ENCODE data around the gene A4GALT. TPM values are rescaled to one million over a fixed set of nuclear protein-coding genes. Genes with fewer than 3 reads are reported as not detected.
"Not testable (repeated sequence)": the region's sequence is repeated elsewhere in the genome, so short reads cannot be mapped to it uniquely, and the experiment has no call there.

A4GALT gene
- polyA plus RNA-seq, 5 donors: 1.8 to 4.8 (median 2.7) TPM

DNA sequence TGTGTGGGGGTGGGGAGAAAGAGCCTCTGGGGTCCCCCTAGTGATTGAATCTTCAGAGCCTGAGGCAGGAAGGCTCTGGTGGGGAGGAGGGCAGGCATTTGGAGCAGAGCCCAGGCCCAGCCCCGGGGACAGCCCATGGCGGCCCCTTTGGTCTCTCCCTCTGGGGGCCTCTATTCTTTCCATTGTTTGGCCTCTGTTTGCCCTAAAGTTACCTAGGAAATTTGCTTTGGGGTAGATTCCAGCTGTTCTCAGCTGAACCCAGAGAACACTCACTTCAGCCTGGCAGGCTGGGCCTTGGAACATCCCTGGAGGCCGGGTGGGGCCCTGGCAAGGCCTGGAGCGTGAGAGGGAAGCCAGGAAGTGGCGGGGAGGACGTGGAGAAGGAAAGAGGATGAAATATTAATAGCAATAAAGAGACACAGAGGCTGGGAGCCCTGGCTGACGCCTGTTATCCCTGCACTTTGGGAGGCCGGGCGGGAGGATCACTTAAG lies 22.9 kb upstream of the A4GALT start:
- peak; percentile 75 to 78 for DNase-seq

DNA sequence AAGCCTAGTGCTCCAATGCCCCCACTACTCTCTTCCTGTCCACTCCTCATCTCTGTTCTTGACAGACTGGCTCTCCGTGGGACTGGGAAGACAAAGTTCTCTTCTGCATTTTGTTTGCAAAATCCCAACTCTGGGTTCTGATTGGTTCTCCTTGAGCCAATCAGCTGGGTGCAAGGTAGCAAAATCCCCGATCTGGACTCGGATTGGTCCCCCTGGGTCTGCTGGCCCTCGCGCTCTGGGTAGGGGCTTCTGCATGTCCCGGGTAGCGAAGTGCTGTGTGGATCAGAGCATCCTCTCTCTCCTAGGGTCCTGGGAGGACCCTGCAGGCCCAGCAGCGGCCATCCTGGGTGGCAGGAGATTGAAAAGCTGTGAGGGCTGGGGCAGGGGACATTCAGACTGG lies 22.3 kb upstream of the A4GALT start:
- DNase-seq: no peak

DNA sequence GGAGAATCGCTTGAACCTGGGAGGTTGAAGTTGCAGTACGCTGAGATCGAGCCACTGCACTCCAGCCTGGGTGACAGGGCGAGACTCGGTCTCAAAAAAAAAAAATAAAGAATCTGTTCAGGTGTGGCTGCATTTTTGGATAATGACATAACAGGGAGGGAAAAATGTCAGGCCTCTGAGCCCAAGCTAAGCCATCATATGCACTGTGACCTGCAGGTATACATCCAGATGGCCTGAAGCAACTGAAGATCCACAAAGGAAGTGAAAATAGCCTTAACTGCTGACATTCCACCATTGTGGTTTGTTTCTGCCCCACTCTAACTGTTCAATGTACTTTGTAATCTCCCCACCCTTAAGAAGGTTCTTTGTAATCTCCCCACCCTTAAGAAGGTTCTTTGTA lies 19.6 kb upstream of the A4GALT start:
- not testable (repeated sequence) for DNase-seq

DNA sequence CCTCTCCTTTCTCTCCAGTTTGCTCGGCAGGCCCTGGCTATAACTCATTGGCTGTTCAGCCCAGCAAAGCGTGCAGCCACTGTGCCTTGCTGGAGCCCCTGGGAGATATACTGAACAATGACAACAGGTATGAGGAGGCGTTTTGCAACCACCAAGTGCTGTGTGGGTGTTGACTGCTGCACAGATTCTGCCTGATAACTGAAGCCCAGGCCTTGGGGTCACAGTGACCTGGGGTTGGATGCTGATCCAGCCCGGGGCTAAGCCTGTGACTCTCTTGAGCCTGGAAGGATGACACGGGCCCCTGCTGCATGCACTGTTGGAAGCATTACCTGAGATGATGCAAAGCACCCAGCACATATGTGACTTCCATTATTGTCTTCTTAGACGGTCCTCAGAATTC lies 13.7 kb upstream of the A4GALT start:
- no peak for DNase-seq

GRCh38 chr22:42733394-42733793 lies 12.7 kb upstream of the A4GALT start:
- DNase-seq: not testable (repeated sequence)

- peak in 1 of 2 donors; percentile 36 for DNase-seq
Measured at GRCh38 chr22:42732081-42732480, 11.4 kb upstream of the A4GALT start.

DNA sequence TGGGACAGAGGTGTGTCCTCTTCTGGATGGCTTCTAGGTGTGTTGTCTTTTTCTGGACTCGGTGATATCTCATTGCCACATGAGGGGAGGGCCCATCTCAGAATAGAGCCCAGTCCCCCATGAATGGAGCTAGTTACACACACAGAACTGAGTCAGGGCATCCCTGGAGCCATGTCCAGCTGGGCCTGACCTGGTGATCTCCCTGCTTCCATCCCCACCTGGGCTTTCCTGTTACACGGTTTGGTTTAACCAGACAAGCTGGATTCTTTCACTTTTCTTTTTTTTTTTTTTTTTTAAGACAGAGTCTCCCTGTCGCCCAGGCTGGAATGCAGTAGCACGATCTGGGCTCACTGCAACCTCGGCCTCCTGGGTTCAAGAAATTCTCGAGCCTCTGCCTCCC lies 6.1 kb upstream of the A4GALT start:
- DNase-seq: no peak

- DNase-seq: no peak
Measured at GRCh38 chr22:42725606-42726355, 5.1 kb upstream of the A4GALT start.

GRCh38 chr22:42724062-42724461 lies 3.4 kb upstream of the A4GALT start:
- DNase-seq: no peak

GRCh38 chr22:42721045-42721434 lies 370 bp upstream of the A4GALT start:
- no peak for DNase-seq

- DNase-seq: no peak
Measured at GRCh38 chr22:42719656-42720262, 911 bp downstream of the A4GALT start.

DNA sequence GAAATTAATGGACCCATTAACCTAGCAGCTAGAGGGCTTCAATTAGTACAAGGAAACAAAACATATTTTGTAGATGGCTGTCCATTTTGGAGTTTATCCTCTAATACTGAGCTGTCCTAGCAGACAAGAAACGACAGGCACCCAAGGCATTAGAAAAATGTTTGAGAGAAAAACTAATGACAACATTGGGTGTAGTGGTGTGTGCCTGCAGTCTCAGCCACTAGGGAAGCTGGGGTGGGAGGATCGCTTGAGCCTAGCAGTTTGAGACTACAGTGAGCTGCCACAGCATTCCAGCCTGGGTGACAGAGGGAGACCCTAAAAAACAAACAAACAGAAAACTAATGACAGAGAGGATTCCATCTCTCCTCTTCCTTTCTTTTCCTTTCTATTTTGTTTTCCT lies 1.5 kb downstream of the A4GALT start:
- no peak for DNase-seq

DNA sequence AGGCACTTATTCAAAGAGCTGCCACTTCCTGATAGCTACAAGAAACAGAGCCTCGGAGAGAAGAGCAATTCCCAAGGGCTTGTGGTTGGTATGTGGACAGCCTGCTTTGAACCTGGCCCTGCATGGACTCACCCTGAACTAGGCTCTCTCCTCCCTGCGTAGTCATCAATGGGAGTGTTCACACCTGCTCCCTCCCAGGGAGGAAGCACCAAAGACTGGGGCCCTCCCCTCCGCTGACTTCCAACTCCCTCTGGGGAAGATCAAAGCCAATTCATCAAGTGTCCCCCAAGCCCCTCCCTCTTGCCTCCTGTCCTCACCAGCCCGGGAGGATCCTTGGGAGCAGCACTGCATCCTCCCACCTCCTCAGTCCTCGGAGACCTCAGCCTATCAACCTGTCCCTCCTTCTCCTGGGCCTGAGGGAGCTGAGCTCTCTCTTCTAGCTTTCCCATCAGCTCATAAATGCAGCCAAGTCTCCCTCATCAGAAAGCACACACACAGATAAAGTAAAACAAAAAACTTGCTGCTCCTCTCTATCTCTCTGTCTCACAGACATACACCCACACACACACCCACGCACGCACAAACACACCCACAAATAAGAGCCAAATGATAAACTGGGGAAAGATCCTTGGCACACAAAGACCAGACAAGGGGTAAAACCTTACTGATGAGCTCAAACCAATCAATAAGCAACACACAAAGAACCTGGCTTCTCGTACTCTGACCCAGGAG lies 3.3 kb downstream of the A4GALT start:
- no peak for DNase-seq

GRCh38 chr22:42716649-42717127 lies 4.0 kb downstream of the A4GALT start:
- DNase-seq: no peak

- no peak for DNase-seq
Measured at GRCh38 chr22:42716221-42716620, 4.4 kb downstream of the A4GALT start.

DNA sequence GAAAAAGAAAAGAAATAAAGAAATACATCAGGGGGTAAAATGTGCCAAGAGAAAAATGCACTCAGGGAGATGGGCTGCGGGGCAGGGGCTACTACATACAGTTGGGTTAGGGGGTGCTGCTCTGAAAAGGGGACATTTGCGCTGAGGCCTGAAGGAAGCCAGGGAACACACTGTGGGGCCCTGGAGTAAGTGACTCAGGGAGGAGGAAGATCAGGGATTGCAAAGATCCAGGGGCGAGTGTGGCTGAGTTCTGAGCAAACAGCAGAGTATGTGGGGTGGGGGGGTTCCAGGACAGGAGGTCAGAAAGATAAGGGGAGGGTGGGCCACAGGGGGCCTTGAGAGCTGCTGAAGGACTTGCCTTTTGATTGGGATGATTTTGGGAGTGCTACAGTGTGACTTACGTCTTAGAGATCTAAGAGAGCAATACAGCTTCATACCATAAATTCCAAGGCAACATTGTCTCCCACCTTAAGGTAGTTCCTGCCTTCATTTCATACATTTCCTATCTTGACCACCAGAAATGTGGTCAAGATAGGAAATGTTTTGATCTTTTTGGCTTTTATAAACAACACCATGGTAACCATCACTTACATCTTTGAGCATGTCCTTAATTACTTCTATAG lies 5.8 kb downstream of the A4GALT start:
- no peak for DNase-seq

- DNase-seq: no peak
Measured at GRCh38 chr22:42714308-42714707, 6.4 kb downstream of the A4GALT start.

DNA sequence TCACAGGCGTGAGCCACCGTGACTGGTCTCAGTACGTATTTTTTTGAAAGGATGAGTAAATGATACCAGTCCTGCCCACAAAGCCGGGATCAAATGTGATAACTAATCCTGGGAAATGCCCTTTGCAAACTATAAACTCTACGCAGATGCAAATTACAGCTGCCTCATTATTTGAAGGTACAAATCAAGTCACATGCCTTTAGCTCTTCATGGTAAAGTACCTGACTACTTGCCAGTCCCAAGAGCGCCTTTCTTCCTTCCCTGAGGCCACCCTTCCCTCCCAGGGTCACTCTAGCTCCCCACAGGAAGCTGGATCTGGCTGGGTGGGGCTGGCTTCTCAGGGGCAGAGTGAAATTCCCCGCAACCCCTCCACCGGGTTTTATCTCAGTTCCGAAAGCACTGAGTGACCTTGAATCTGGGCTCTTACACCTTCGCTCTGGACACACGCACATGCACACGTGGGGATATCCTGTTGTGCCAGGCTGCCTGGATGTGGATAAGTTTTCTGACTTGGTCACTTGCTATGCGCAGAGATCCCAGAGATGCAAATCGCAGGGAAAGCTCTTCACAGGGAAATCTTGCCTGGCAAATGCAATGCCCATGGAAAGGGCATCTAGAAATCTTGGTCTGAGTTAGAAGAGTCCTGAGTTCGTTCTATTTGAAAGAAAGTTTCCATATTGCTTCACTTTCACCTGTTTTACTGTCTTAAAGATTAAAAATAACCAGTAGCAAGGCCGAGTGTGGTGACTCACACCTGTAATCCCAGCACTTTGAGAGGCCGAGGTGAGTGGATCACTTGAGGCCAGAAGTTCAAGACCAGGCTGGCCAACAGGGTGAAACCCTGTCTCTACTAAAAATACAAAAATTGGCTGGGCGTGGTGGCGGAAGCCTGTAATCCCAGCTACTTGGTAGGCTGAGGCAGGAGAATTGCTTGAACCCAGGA lies 8.5 kb downstream of the A4GALT start:
- DNase-seq: no peak

- DNase-seq: no peak
Measured at GRCh38 chr22:42711281-42711731, 9.4 kb downstream of the A4GALT start.

DNA sequence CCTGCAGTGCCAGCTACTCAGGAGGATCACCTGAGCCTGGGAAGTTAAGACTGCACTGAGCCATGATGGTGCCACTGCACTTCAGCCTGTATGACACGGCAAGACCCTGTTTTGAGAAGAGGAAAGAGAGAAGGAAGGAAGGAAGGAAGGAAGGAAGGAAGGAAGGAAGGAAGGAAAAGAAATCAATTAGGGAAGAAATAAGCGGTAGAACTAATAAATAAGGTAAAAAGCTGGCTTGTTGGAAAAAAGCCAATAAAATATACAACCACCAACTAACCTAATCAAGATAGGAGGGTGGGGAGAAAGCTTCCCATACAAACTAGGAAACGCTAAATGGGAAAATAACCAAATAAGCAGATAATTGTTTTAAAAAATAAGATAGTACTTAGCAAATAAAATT lies 12.3 kb downstream of the A4GALT start:
- no peak for DNase-seq

- DNase-seq: no peak
Measured at GRCh38 chr22:42707496-42707895, 13.2 kb downstream of the A4GALT start.
